Mesenchymal stem cell (in vitro differentiated cells and primary cell): ENCODE results near the gene BEST4.

Source experiments
- DNase-seq: peaks from one replicate; pipeline ENCODE4 v3.0.0-alpha.2; 2013
- H2AFZ ChIP-seq: one replicate; pipeline ENCODE4 v1.6.1; 2013; ENCODE audit warnings: low read depth, mild to moderate bottlenecking, control low read depth, inconsistent platforms, low read length, moderate library complexity
- H2AK5ac ChIP-seq: 2 replicates; pipeline ENCODE4 v1.6.1; 2013; ENCODE audit warnings: low read length, moderate library complexity, mild to moderate bottlenecking, inconsistent platforms; ENCODE audit not compliant: severe bottlenecking
- H2BK120ac ChIP-seq: one replicate; pipeline ENCODE4 v1.6.1; 2013; ENCODE audit warnings: low read depth, mild to moderate bottlenecking, inconsistent platforms, low read length, moderate library complexity
- H2BK12ac ChIP-seq, 2 experiments: one replicate each; pipeline ENCODE4 v1.6.1; 2013; ENCODE audit warnings: inconsistent platforms in 2 of 2, low read length in 2 of 2, mild to moderate bottlenecking in 2 of 2, moderate library complexity in 2 of 2, control low read depth in 1 of 2
- H2BK15ac ChIP-seq: one replicate; pipeline ENCODE4 v1.6.1; 2013; ENCODE audit warnings: mild to moderate bottlenecking, low read depth, inconsistent platforms; ENCODE audit not compliant: poor library complexity, severe bottlenecking
- H2BK5ac ChIP-seq: 2 replicates; pipeline ENCODE4 v1.6.1; 2013; ENCODE audit warnings: low read depth, mild to moderate bottlenecking, low read length, control low read depth, inconsistent platforms; ENCODE audit not compliant: poor library complexity, severe bottlenecking
- H3K14ac ChIP-seq, 2 experiments: one replicate each; pipeline ENCODE4 v1.6.1; 2013; ENCODE audit warnings: inconsistent platforms in 2 of 2, low read length in 2 of 2, control low read depth in 1 of 2, mild to moderate bottlenecking in 1 of 2, moderate library complexity in 1 of 2
- H3K18ac ChIP-seq, 2 experiments: one replicate each; pipeline ENCODE4 v1.6.1; 2013; ENCODE audit warnings: inconsistent platforms in 2 of 2, low read length in 2 of 2, control low read depth in 1 of 2, low read depth in 1 of 2, mild to moderate bottlenecking in 1 of 2
- H3K23ac ChIP-seq, 2 experiments: one replicate each; pipeline ENCODE4 v1.6.1; 2013; ENCODE audit warnings: inconsistent platforms in 2 of 2, low read length in 2 of 2, mild to moderate bottlenecking in 2 of 2, moderate library complexity in 2 of 2, control low read depth in 1 of 2
- H3K27ac ChIP-seq: 2 replicates; pipeline ENCODE4 v1.5.1; 2013; ENCODE audit warnings: mild to moderate bottlenecking, moderate library complexity, low read length, control low read depth, inconsistent platforms; ENCODE audit not compliant: poor library complexity, severe bottlenecking
- H3K27me3 ChIP-seq, 2 experiments: 2 replicates each; pipeline versions ENCODE4 v1.6.1 to v1.7.0; 2013; ENCODE audit warnings: low read length in 2 of 2, mild to moderate bottlenecking in 2 of 2, moderate library complexity in 2 of 2, control low read depth in 1 of 2, inconsistent platforms in 1 of 2; ENCODE audit not compliant: control insufficient read depth in 1 of 2, insufficient read depth in 1 of 2
- H3K36me3 ChIP-seq, 2 experiments: 2 replicates each; pipeline versions ENCODE4 v1.6.1 to v1.7.0; 2013; ENCODE audit warnings: low read length in 2 of 2, control low read depth in 1 of 2, inconsistent platforms in 1 of 2, low read depth in 1 of 2, mild to moderate bottlenecking in 1 of 2; ENCODE audit not compliant: insufficient read depth in 2 of 2, control insufficient read depth in 1 of 2
- H3K4ac ChIP-seq, 2 experiments: one replicate each; pipeline ENCODE4 v1.6.1; 2013; ENCODE audit warnings: inconsistent platforms in 2 of 2, low read length in 2 of 2, mild to moderate bottlenecking in 2 of 2, moderate library complexity in 2 of 2, control low read depth in 1 of 2, low read depth in 1 of 2
- H3K4me1 ChIP-seq: 2 replicates; pipeline ENCODE4 v1.6.1; 2013; ENCODE audit warnings: low read depth, low read length, control low read depth; ENCODE audit not compliant: control insufficient read depth, insufficient read depth
- H3K4me2 ChIP-seq: 2 replicates; pipeline ENCODE4 v1.6.1; 2013; ENCODE audit warnings: low read length, mild to moderate bottlenecking, inconsistent platforms; ENCODE audit not compliant: poor library complexity, severe bottlenecking
- H3K4me3 ChIP-seq, 2 experiments: 2 replicates each; pipeline versions ENCODE4 v1.5.1 to v1.7.0; 2013; ENCODE audit warnings: low read length in 2 of 2, mild to moderate bottlenecking in 2 of 2, control low read depth in 1 of 2, low read depth in 1 of 2; ENCODE audit not compliant: insufficient read depth in 1 of 2
- H3K79me1 ChIP-seq: replicated peaks from 2 replicates; pipeline ENCODE4 v1.6.1; 2013; ENCODE audit warnings: mild to moderate bottlenecking, control low read depth, low read length, inconsistent platforms; ENCODE audit not compliant: poor library complexity, severe bottlenecking
- H3K9ac ChIP-seq: 2 replicates; pipeline ENCODE4 v1.7.0; 2013; ENCODE audit warnings: mild to moderate bottlenecking, low read length, moderate library complexity
- H3K9me3 ChIP-seq: 2 replicates; pipeline ENCODE4 v1.7.0; 2013; ENCODE audit warnings: mild to moderate bottlenecking, low read length; ENCODE audit not compliant: control insufficient read depth
- H4K8ac ChIP-seq: one replicate; pipeline ENCODE4 v1.6.1; 2013; ENCODE audit warnings: inconsistent platforms, mild to moderate bottlenecking, low read length, moderate library complexity
- H4K91ac ChIP-seq: one replicate; pipeline ENCODE4 v1.6.1; 2013; ENCODE audit warnings: mild to moderate bottlenecking, low read length, inconsistent platforms
- WGBS: methylation state at CpG from one replicate; pipeline ENCODE4 v1.1.7; 2013; ENCODE audit warnings: mixed read lengths; 5-methylcytosine and 5-hydroxymethylcytosine counted together

The BEST4 gene

GRCh38 chr1:44759077-44759476 is 28.9 kb downstream of the BEST4 start:
- H3K4me2 ChIP-seq = no peak overlapping the region
- peaks cover 39 to 47% of the 10 kb centered on the region in 2 experiments for H3K36me3 ChIP-seq
- H4K91ac ChIP-seq = no peak overlapping the region
- no peaks in the 10 kb centered on the region for H3K9me3 ChIP-seq
- no peak overlapping the region for H3K9ac ChIP-seq
- no peak overlapping the region for H2BK15ac ChIP-seq
- no peak overlapping the region for H3K18ac ChIP-seq
- H2BK5ac ChIP-seq = no peak overlapping the region
- WGBS = 98% methylated on average over 11 of the region's 11 CpGs
- H2AK5ac ChIP-seq = no peak overlapping the region
- H4K8ac ChIP-seq = no peak overlapping the region
- no peak overlapping the region for H2BK12ac ChIP-seq
- no peaks in the 10 kb centered on the region for H3K4me1 ChIP-seq
- H2BK120ac ChIP-seq = no peak overlapping the region
- no peak overlapping the region for H3K14ac ChIP-seq
- H2AFZ ChIP-seq = no peak overlapping the region
- peaks cover 6% of the 10 kb centered on the region for H3K79me1 ChIP-seq
- H3K27ac ChIP-seq = no peak overlapping the region
- H3K4ac ChIP-seq = no peak overlapping the region
- no peak overlapping the region for H3K4me3 ChIP-seq
- H3K23ac ChIP-seq = peak overlapping the region in 1 of 2 experiments; percentile 23
- H3K27me3 ChIP-seq = no peaks in the 10 kb centered on the region
- no peak for DNase-seq

- Histone ChIP-seq H3K23ac (no peak overlapping the region), H3K27me3 (no peaks in the 10 kb centered on the region), H3K4ac (no peak overlapping the region), H2BK5ac (no peak overlapping the region), H3K27ac (no peak overlapping the region), H2BK12ac (no peak overlapping the region), H3K14ac (no peak overlapping the region), H3K9ac (no peak overlapping the region), H3K36me3 (peaks cover 39 to 48% of the 10 kb centered on the region in 2 experiments), H2AFZ (no peak overlapping the region), H3K79me1 (peaks cover 6% of the 10 kb centered on the region), H4K8ac (no peak overlapping the region), H3K4me2 (no peak overlapping the region), H3K4me3 (no peak overlapping the region), H2AK5ac (no peak overlapping the region), H3K9me3 (no peaks in the 10 kb centered on the region), H3K4me1 (no peaks in the 10 kb centered on the region), H4K91ac (no peak overlapping the region), H2BK120ac (no peak overlapping the region), H2BK15ac (no peak overlapping the region), H3K18ac (no peak overlapping the region)
- DNase-seq = no peak
- WGBS = 100% methylated on average over 2 of the region's 2 CpGs
Observed at GRCh38 chr1:44757420-44757819, 30.6 kb downstream of the BEST4 start.

- Histone ChIP-seq H3K4ac (no peak overlapping the region), H3K9me3 (no peaks in the 10 kb centered on the region), H4K91ac (no peak overlapping the region), H3K14ac (no peak overlapping the region), H4K8ac (no peak overlapping the region), H2BK15ac (no peak overlapping the region), H3K4me2 (no peak overlapping the region), H3K36me3 (peaks cover 6 to 23% of the 10 kb centered on the region in 2 experiments), H2BK5ac (no peak overlapping the region), H2AFZ (no peak overlapping the region), H3K79me1 (peaks cover 31% of the 10 kb centered on the region), H3K4me1 (no peaks in the 10 kb centered on the region), H3K23ac (no peak overlapping the region), H3K27me3 (no peaks in the 10 kb centered on the region), H2AK5ac (no peak overlapping the region), H3K4me3 (no peak overlapping the region), H3K9ac (no peak overlapping the region), H2BK12ac (no peak overlapping the region), H2BK120ac (no peak overlapping the region), H3K27ac (no peak overlapping the region), H3K18ac (no peak overlapping the region)
- 90% methylated on average over 3 of the region's 3 CpGs for WGBS
- DNase-seq = no peak
Observed at GRCh38 chr1:44747878-44748277, 40.1 kb downstream of the BEST4 start.

- Histone ChIP-seq H3K36me3 (peaks cover 0 to 10% of the 10 kb centered on the region in 2 experiments), H2BK15ac (no peak overlapping the region), H3K4ac (no peak overlapping the region), H3K27ac (no peak overlapping the region), H3K23ac (no peak overlapping the region), H2BK5ac (no peak overlapping the region), H3K14ac (no peak overlapping the region), H4K91ac (no peak overlapping the region), H3K79me1 (peaks cover 33% of the 10 kb centered on the region), H2BK120ac (no peak overlapping the region), H4K8ac (peak overlapping the region; percentile 4), H3K27me3 (no peaks in the 10 kb centered on the region), H3K4me3 (no peak overlapping the region), H3K18ac (no peak overlapping the region), H3K4me2 (no peak overlapping the region), H3K9ac (no peak overlapping the region), H3K4me1 (peaks cover 6% of the 10 kb centered on the region), H2BK12ac (no peak overlapping the region), H2AK5ac (no peak overlapping the region), H3K9me3 (no peaks in the 10 kb centered on the region), H2AFZ (no peak overlapping the region)
- DNase-seq = no peak
- WGBS = 100% methylated on average over 1 of the region's 1 CpG
Observed at GRCh38 chr1:44743211-44743610, 44.8 kb downstream of the BEST4 start.
